ENCODE measurements around the gene ERO1B. TPM values are rescaled to one million over a fixed set of nuclear protein-coding genes. Genes with fewer than 3 reads are reported as not detected.

ERO1B gene
- total RNA-seq, 1 experiment from 2014 or later: 9.6 TPM

DNA sequence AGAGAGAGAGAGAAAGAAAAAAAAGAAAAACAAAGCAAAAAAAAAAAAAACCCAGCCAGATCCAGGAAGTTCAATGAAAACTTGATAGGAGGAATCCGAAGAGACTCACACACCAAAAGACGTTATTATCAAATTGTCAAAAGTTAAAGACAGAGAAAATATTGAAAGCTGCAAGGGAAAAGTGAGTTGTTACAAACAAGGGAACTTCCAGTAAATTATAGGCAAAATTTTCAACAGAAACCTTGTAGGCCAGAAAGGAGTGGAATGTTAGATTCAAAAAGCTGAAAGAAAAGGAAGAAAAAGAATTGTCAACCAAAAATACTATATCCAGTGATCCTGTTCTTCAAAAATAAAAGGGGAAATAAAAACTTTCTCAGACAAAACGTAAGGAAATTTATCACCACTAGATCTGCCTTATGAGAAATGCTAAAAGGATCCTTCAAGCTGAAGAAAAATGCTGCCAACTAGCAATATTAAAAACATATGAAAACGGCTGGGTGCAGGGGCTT is 23.6 kb downstream of the ERO1B start:
- ChIA-PET CTCF (interaction anchor here (0.5 kb wide), 1 partner anchor 165 kb away, joined by 4 read pairs; no protein-coding TSS in a partner anchor), POLR2A (interaction anchor here (0.6 to 0.9 kb wide), 2 partner anchors 15 to 16 kb away, joined by 3 to 5 read pairs; no protein-coding TSS in a partner anchor)
- BruUV-seq (replicated peaks): no TSS peak
- intact Hi-C loops (cut with micrococcal nuclease): no loop called here
- no peaks in the 10 kb centered on the region for H3K36me3 Mint-ChIP-seq (ENCODE audit: insufficient read depth, unreplicated experiment)
- H3K4me3 Mint-ChIP-seq (ENCODE audit: unreplicated experiment): no peak overlapping the region
- no peak for DNase-seq (ENCODE audit: unreplicated experiment)
- no peak overlapping the region for H3K27ac Mint-ChIP-seq (ENCODE audit: low read depth, unreplicated experiment)
- no peaks in the 10 kb centered on the region for H3K27me3 Mint-ChIP-seq (ENCODE audit: insufficient read depth, unreplicated experiment)
- TF ChIP-seq, protein P1, sequence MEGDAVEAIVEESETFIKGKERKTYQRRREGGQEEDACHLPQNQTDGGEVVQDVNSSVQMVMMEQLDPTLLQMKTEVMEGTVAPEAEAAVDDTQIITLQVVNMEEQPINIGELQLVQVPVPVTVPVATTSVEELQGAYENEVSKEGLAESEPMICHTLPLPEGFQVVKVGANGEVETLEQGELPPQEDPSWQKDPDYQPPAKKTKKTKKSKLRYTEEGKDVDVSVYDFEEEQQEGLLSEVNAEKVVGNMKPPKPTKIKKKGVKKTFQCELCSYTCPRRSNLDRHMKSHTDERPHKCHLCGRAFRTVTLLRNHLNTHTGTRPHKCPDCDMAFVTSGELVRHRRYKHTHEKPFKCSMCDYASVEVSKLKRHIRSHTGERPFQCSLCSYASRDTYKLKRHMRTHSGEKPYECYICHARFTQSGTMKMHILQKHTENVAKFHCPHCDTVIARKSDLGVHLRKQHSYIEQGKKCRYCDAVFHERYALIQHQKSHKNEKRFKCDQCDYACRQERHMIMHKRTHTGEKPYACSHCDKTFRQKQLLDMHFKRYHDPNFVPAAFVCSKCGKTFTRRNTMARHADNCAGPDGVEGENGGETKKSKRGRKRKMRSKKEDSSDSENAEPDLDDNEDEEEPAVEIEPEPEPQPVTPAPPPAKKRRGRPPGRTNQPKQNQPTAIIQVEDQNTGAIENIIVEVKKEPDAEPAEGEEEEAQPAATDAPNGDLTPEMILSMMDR (IDR thresholded peaks at IDR 0.05; ENCODE audit: unreplicated experiment): no peak
- no peaks in the 10 kb centered on the region for H3K4me1 Mint-ChIP-seq (ENCODE audit: insufficient read depth, unreplicated experiment)
- H3K9me3 Mint-ChIP-seq (ENCODE audit: unreplicated experiment): peaks cover 27% of the 10 kb centered on the region

GRCh38 chr1:236257216-236257615 is 24.5 kb downstream of the ERO1B start:
- no peak overlapping the region for H3K27ac Mint-ChIP-seq (ENCODE audit: low read depth, unreplicated experiment)
- H3K4me3 Mint-ChIP-seq (ENCODE audit: unreplicated experiment): no peak overlapping the region
- no TSS peak for BruUV-seq (replicated peaks)
- H3K9me3 Mint-ChIP-seq (ENCODE audit: unreplicated experiment): peaks cover 27% of the 10 kb centered on the region
- no peaks in the 10 kb centered on the region for H3K27me3 Mint-ChIP-seq (ENCODE audit: insufficient read depth, unreplicated experiment)
- POLR2A ChIA-PET: no interaction called here
- no peak for DNase-seq (ENCODE audit: unreplicated experiment)
- H3K4me1 Mint-ChIP-seq (ENCODE audit: insufficient read depth, unreplicated experiment): no peaks in the 10 kb centered on the region
- CTCF ChIA-PET: no interaction called here
- intact Hi-C loops (cut with micrococcal nuclease): no loop called here
- TF ChIP-seq, protein P1 (IDR thresholded peaks at IDR 0.05; ENCODE audit: unreplicated experiment): no peak
- no peaks in the 10 kb centered on the region for H3K36me3 Mint-ChIP-seq (ENCODE audit: insufficient read depth, unreplicated experiment)

- ChIA-PET POLR2A (no interaction called here), CTCF (interaction anchor here (0.6 to 1.2 kb wide), 4 partner anchors 13 to 579 kb away, joined by 3 to 5 read pairs (median 3); no protein-coding TSS in a partner anchor)
- Mint-ChIP-seq H3K4me3 (ENCODE audit: unreplicated experiment) (no peak overlapping the region), H3K27ac (ENCODE audit: low read depth, unreplicated experiment) (no peak overlapping the region), H3K9me3 (ENCODE audit: unreplicated experiment) (peaks cover 16% of the 10 kb centered on the region), H3K27me3 (ENCODE audit: insufficient read depth, unreplicated experiment) (no peaks in the 10 kb centered on the region), H3K36me3 (ENCODE audit: insufficient read depth, unreplicated experiment) (no peaks in the 10 kb centered on the region), H3K4me1 (ENCODE audit: insufficient read depth, unreplicated experiment) (no peaks in the 10 kb centered on the region)
- DNase-seq (ENCODE audit: unreplicated experiment): no peak
- no TSS peak for BruUV-seq (replicated peaks)
- intact Hi-C loops (cut with micrococcal nuclease): no loop called here
- TF ChIP-seq, protein P1 (IDR thresholded peaks at IDR 0.05; ENCODE audit: unreplicated experiment): no peak
These were observed 27.7 kb downstream of the ERO1B start for GRCh38 chr1:236253918-236254637.

GRCh38 chr1:236253119-236253518 is 28.6 kb downstream of the ERO1B start:
- intact Hi-C loops (cut with micrococcal nuclease): no loop called here
- H3K4me1 Mint-ChIP-seq (ENCODE audit: insufficient read depth, unreplicated experiment): no peaks in the 10 kb centered on the region
- peaks cover 9% of the 10 kb centered on the region for H3K9me3 Mint-ChIP-seq (ENCODE audit: unreplicated experiment)
- no peak overlapping the region for H3K4me3 Mint-ChIP-seq (ENCODE audit: unreplicated experiment)
- DNase-seq (ENCODE audit: unreplicated experiment): no peak
- H3K27me3 Mint-ChIP-seq (ENCODE audit: insufficient read depth, unreplicated experiment): no peaks in the 10 kb centered on the region
- no TSS peak for BruUV-seq (replicated peaks)
- TF ChIP-seq, protein P1 (IDR thresholded peaks at IDR 0.05; ENCODE audit: unreplicated experiment): no peak
- CTCF ChIA-PET: interaction anchor here (0.7 to 1.2 kb wide), 2 partner anchors 14 to 274 kb away, joined by 3 read pairs; no protein-coding TSS in a partner anchor
- POLR2A ChIA-PET: interaction anchor here (0.7 to 0.8 kb wide), 2 partner anchors 21 to 38 kb away, joined by 3 to 4 read pairs; no protein-coding TSS in a partner anchor
- H3K27ac Mint-ChIP-seq (ENCODE audit: low read depth, unreplicated experiment): no peak overlapping the region
- H3K36me3 Mint-ChIP-seq (ENCODE audit: insufficient read depth, unreplicated experiment): no peaks in the 10 kb centered on the region

Data from MCF 10A (cell line).